Ishikawa (cell line): ENCODE results near the gene VPS41.

Experiments used
- CEBPB ChIP-seq: IDR thresholded peaks from 2 replicates; pipeline ENCODE4 v1.6.1; 2012
- CREB1 ChIP-seq: IDR thresholded peaks from 2 replicates; pipeline ENCODE4 v1.6.1; 2012; ENCODE audit warnings: low read depth
- EGR1 ChIP-seq: IDR thresholded peaks from 2 replicates; pipeline ENCODE4 v1.6.1; 2012
- EP300 ChIP-seq: IDR thresholded peaks from 2 replicates; pipeline ENCODE4 v1.6.1; 2012; ENCODE audit warnings: borderline replicate concordance
- FOXM1 ChIP-seq: IDR thresholded peaks from 2 replicates; pipeline ENCODE4 v1.6.1; 2012; ENCODE audit warnings: low read depth, borderline replicate concordance
- MAX ChIP-seq: IDR thresholded peaks from 2 replicates; pipeline ENCODE4 v1.6.1; 2012
- NFIC ChIP-seq: IDR thresholded peaks from 2 replicates; pipeline ENCODE4 v1.6.1; 2012
- RAD21 ChIP-seq: IDR thresholded peaks from 2 replicates; pipeline ENCODE4 v1.6.1; 2012; ENCODE audit warnings: low read depth
- TAF1 ChIP-seq: IDR thresholded peaks from 2 replicates; pipeline ENCODE4 v1.6.1; 2012; ENCODE audit warnings: low read depth, mild to moderate bottlenecking
- TCF12 ChIP-seq: IDR thresholded peaks from 2 replicates; pipeline ENCODE4 v1.6.1; 2012; ENCODE audit warnings: low read depth
- TEAD4 ChIP-seq: IDR thresholded peaks from 2 replicates; pipeline ENCODE4 v1.6.1; 2012
- YY1 ChIP-seq: IDR thresholded peaks from 2 replicates; pipeline ENCODE4 v1.6.1; 2012; ENCODE audit warnings: low read depth
- ZBTB7A ChIP-seq: IDR thresholded peaks from 2 replicates; pipeline ENCODE4 v1.6.1; 2012; ENCODE audit warnings: low read depth
- TF ChIP-seq, protein P1 (sequence below): IDR thresholded peaks from 2 replicates; pipeline ENCODE4 v1.6.1; 2012; ENCODE audit warnings: low read depth, mild to moderate bottlenecking
- TF ChIP-seq, protein P2 (sequence below): IDR thresholded peaks from 2 replicates; pipeline ENCODE4 v1.6.1; 2012

VPS41 gene

GRCh38 chr7:38682606-38683005 is 226.4 kb downstream of the VPS41 start:
- no peak for TF ChIP-seq YY1
- no peak for TF ChIP-seq TCF12
- TF ChIP-seq TEAD4: no peak

- TF ChIP-seq, protein P1, sequence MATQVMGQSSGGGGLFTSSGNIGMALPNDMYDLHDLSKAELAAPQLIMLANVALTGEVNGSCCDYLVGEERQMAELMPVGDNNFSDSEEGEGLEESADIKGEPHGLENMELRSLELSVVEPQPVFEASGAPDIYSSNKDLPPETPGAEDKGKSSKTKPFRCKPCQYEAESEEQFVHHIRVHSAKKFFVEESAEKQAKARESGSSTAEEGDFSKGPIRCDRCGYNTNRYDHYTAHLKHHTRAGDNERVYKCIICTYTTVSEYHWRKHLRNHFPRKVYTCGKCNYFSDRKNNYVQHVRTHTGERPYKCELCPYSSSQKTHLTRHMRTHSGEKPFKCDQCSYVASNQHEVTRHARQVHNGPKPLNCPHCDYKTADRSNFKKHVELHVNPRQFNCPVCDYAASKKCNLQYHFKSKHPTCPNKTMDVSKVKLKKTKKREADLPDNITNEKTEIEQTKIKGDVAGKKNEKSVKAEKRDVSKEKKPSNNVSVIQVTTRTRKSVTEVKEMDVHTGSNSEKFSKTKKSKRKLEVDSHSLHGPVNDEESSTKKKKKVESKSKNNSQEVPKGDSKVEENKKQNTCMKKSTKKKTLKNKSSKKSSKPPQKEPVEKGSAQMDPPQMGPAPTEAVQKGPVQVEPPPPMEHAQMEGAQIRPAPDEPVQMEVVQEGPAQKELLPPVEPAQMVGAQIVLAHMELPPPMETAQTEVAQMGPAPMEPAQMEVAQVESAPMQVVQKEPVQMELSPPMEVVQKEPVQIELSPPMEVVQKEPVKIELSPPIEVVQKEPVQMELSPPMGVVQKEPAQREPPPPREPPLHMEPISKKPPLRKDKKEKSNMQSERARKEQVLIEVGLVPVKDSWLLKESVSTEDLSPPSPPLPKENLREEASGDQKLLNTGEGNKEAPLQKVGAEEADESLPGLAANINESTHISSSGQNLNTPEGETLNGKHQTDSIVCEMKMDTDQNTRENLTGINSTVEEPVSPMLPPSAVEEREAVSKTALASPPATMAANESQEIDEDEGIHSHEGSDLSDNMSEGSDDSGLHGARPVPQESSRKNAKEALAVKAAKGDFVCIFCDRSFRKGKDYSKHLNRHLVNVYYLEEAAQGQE: no peak
- TF ChIP-seq FOXM1 (no peak), YY1 (no peak), ZBTB7A (no peak)
- TF ChIP-seq, protein P2, sequence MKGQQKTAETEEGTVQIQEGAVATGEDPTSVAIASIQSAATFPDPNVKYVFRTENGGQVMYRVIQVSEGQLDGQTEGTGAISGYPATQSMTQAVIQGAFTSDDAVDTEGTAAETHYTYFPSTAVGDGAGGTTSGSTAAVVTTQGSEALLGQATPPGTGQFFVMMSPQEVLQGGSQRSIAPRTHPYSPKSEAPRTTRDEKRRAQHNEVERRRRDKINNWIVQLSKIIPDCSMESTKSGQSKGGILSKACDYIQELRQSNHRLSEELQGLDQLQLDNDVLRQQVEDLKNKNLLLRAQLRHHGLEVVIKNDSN: no peak
Observed at GRCh38 chr7:38681882-38682281, 227.1 kb downstream of the VPS41 start.

DNA sequence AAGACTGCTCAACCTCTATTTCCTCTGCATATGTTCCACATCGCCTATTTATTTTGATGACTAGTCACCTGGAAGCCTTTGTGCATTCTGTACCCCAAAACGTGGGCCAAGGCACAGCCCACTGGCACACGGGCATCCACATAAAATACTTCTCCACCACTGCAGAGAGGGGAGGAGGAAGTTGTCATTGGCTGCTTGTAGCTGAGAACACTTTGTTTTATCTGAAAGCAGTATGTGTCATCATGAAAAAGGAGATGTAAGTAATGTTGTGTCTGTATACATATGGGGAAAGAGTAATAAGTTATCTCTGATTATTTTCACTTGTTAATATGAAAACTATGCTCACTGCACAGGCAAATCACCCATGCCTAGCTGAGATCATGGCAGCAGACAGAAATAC is 229.6 kb downstream of the VPS41 start:
- TF ChIP-seq CEBPB: no peak
- no peak for TF ChIP-seq EP300
- TF ChIP-seq EGR1: no peak
- no peak for TF ChIP-seq RAD21
- TF ChIP-seq FOXM1: no peak
- no peak for TF ChIP-seq NFIC
- no peak for TF ChIP-seq YY1
- TF ChIP-seq TEAD4: no peak
- TF ChIP-seq TAF1: no peak
- TF ChIP-seq ZBTB7A: no peak

DNA sequence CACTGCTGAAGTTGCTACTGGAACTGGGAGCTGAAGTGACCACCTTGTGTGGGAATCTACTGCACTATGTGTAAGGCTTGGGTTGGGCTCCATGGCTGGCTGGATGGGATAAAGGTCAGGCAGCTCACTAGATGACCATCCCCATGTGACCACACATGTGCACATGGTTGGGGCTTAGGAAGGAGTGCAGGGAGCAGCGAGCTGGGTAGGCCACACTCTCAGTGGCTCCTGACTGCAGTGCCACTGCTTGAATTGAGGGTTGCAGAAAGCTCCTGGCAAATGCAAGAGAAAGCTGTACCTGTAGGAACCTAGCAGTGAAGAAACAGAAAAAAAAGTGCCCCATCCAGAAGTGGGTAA is 230.3 kb downstream of the VPS41 start:
- TF ChIP-seq FOXM1: no peak
- TF ChIP-seq TCF12: no peak
- TF ChIP-seq, protein P1: no peak
- TF ChIP-seq, protein P2: no peak
- TF ChIP-seq MAX: no peak
- TF ChIP-seq TEAD4: no peak
- TF ChIP-seq CEBPB: no peak
- TF ChIP-seq YY1: no peak
- no peak for TF ChIP-seq EP300
- TF ChIP-seq ZBTB7A: no peak
- no peak for TF ChIP-seq NFIC
- TF ChIP-seq TAF1: no peak
- no peak for TF ChIP-seq CREB1
- TF ChIP-seq RAD21: no peak
- no peak for TF ChIP-seq EGR1

DNA sequence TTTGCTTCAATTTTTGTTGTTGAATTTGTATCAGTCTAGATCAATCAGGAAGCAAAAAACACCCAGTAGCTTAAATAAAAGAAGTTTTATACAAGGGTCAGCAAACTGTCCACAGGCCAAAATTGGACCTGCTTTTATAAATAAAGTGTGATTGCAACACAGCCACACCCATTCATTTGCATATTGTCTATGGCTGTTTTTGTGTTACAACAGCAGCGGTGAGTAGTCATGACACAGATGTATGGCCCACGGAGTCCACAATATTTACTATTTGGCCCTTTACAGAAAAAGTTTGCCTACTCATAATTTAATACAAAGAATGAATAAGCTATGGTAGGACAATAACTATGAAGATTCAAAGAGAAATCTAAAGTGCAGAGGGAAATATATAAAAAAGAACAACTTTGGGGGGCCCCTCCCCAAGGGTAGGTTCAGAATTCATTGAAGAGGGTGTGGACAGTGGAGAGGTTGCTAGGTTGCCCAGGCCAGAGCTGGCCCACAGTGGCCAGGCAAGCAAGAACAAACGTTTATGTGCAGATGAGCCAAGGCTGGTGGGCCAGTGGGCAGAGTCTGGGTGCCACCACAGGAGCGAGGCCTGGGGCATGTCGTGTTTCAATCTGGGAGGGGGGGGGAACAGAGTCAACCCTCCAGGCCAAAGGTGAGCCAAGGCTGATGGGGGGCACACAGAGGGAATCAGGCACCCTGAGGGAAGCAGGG is 230.9 kb downstream of the VPS41 start:
- TF ChIP-seq NFIC (no peak), CEBPB (no peak), EGR1 (no peak), YY1 (no peak), ZBTB7A (no peak), CREB1 (no peak), TCF12 (no peak)
- TF ChIP-seq, protein P1: no peak
